ENCODE data around the gene GUCA2B. TPM values are rescaled to one million over a fixed set of nuclear protein-coding genes. Genes with fewer than 3 reads are reported as not detected.

Gene GUCA2B
- total and polyA plus RNA-seq, 4 experiments from 2014 or later = not detected

- POLR2A ChIA-PET (ENCODE audit: partially characterized antibody) = no interaction called here
Observed at GRCh38 chr1:42141978-42142377, 11.2 kb upstream of the GUCA2B start.

GRCh38 chr1:42142894-42143675, 10.1 kb upstream of the GUCA2B start:
- ChIA-PET POLR2A (ENCODE audit: partially characterized antibody) (no interaction called here), CTCF (ENCODE audit: partially characterized antibody) (interaction anchor here (1.5 to 2.4 kb wide), 2 partner anchors 17 to 31 kb away, joined by 3 to 6 read pairs; no protein-coding TSS in a partner anchor)
- Mint-ChIP-seq H3K4me3 (peak overlapping the region in 1 of 8 donors; percentile 41), H3K27ac (no peak overlapping the region), H3K36me3 (no peaks in the 10 kb centered on the region), H3K27me3 (peaks cover 11 to 14% of the 10 kb centered on the region in 2 donors), H3K4me1 (peaks cover 2 to 7% (median 3%) of the 10 kb centered on the region in 4 donors), H3K9me3 (no peaks in the 10 kb centered on the region)
- Histone ChIP-seq H3K9me3 (ENCODE audit: control insufficient read depth in 1 of 2, low read length in 2 of 2) (no peaks in the 10 kb centered on the region), H3K36me3 (ENCODE audit: insufficient read depth, low read length) (no peaks in the 10 kb centered on the region), H3K27ac (ENCODE audit: low read depth, low read length) (no peak overlapping the region), H3K4me3 (ENCODE audit: low read length in 2 of 2) (no peak overlapping the region), H3K4me1 (ENCODE audit: insufficient read depth, low read length) (no peaks in the 10 kb centered on the region), H3K27me3 (ENCODE audit: insufficient read depth, low read length) (peaks cover 7% of the 10 kb centered on the region)
- intact Hi-C loops (cut with micrococcal nuclease) = loop anchor here (10.0 kb wide), 1 partner anchor 772 kb away; no protein-coding TSS in a partner anchor
- no peak for DNase-seq

More at GRCh38 chr1:42141978-42142377, 11.2 kb upstream of the GUCA2B start:
- no peak overlapping the region for H3K4me3 Mint-ChIP-seq
- intact Hi-C loops (cut with micrococcal nuclease) = loop anchor here (10.0 kb wide), 1 partner anchor 773 kb away; no protein-coding TSS in a partner anchor
- H3K4me1 Mint-ChIP-seq = peaks cover 2 to 7% (median 3%) of the 10 kb centered on the region in 4 donors
- Histone ChIP-seq H3K4me3 (ENCODE audit: low read length in 2 of 2) (no peak overlapping the region), H3K36me3 (ENCODE audit: insufficient read depth, low read length) (no peaks in the 10 kb centered on the region), H3K27me3 (ENCODE audit: insufficient read depth, low read length) (peaks cover 7% of the 10 kb centered on the region), H3K9me3 (ENCODE audit: control insufficient read depth in 1 of 2, low read length in 2 of 2) (no peaks in the 10 kb centered on the region), H3K27ac (ENCODE audit: low read depth, low read length) (no peak overlapping the region), H3K4me1 (ENCODE audit: insufficient read depth, low read length) (no peaks in the 10 kb centered on the region)
- H3K36me3 Mint-ChIP-seq = no peaks in the 10 kb centered on the region
- no peaks in the 10 kb centered on the region for H3K9me3 Mint-ChIP-seq
- DNase-seq = no peak
- CTCF ChIA-PET (ENCODE audit: partially characterized antibody) = interaction anchor here (2.4 kb wide), 1 partner anchor 32 kb away, joined by 6 read pairs; no protein-coding TSS in a partner anchor
- H3K27ac Mint-ChIP-seq = peak overlapping the region in 1 of 7 donors; percentile 80
- peaks cover 11 to 14% of the 10 kb centered on the region in 2 donors for H3K27me3 Mint-ChIP-seq

- Mint-ChIP-seq H3K36me3 (no peaks in the 10 kb centered on the region), H3K4me3 (no peak overlapping the region), H3K4me1 (peaks cover 2 to 7% (median 3%) of the 10 kb centered on the region in 4 donors), H3K27ac (no peak overlapping the region), H3K9me3 (no peaks in the 10 kb centered on the region), H3K27me3 (peaks cover 10 to 14% of the 10 kb centered on the region in 2 donors)
- intact Hi-C loops (cut with micrococcal nuclease) = loop anchor here (10.0 kb wide), 1 partner anchor 771 kb away; no protein-coding TSS in a partner anchor
- Histone ChIP-seq H3K9me3 (ENCODE audit: control insufficient read depth in 1 of 2, low read length in 2 of 2) (no peaks in the 10 kb centered on the region), H3K4me3 (ENCODE audit: low read length in 2 of 2) (no peak overlapping the region), H3K36me3 (ENCODE audit: insufficient read depth, low read length) (no peaks in the 10 kb centered on the region), H3K4me1 (ENCODE audit: insufficient read depth, low read length) (no peaks in the 10 kb centered on the region), H3K27me3 (ENCODE audit: insufficient read depth, low read length) (peaks cover 7% of the 10 kb centered on the region), H3K27ac (ENCODE audit: low read depth, low read length) (no peak overlapping the region)
- ChIA-PET POLR2A (ENCODE audit: partially characterized antibody) (no interaction called here), CTCF (ENCODE audit: partially characterized antibody) (interaction anchor here (1.0 to 1.5 kb wide), 2 partner anchors 18 to 30 kb away, joined by 3 read pairs; no protein-coding TSS in a partner anchor)
- no peak for DNase-seq
Observed at GRCh38 chr1:42143896-42144710, 9.1 kb upstream of the GUCA2B start.

GRCh38 chr1:42144711-42145388, 8.4 kb upstream of the GUCA2B start:
- ChIA-PET POLR2A (ENCODE audit: partially characterized antibody) (no interaction called here), CTCF (ENCODE audit: partially characterized antibody) (interaction anchor here (1.0 kb wide), 1 partner anchor 29 kb away, joined by 3 read pairs; no protein-coding TSS in a partner anchor)
- Mint-ChIP-seq H3K9me3 (no peaks in the 10 kb centered on the region), H3K36me3 (no peaks in the 10 kb centered on the region), H3K4me1 (peaks cover 2 to 7% (median 3%) of the 10 kb centered on the region in 4 donors), H3K27me3 (peaks cover 8 to 14% of the 10 kb centered on the region in 2 donors), H3K27ac (no peak overlapping the region), H3K4me3 (no peak overlapping the region)
- H3K27ac ChIP-seq (ENCODE audit: low read depth, low read length) = no peak overlapping the region
- H3K9me3 ChIP-seq (ENCODE audit: control insufficient read depth in 1 of 2, low read length in 2 of 2) = no peaks in the 10 kb centered on the region
- H3K27me3 ChIP-seq (ENCODE audit: insufficient read depth, low read length) = peaks cover 3% of the 10 kb centered on the region
- no peak for DNase-seq
- H3K4me3 ChIP-seq (ENCODE audit: low read length in 2 of 2) = no peak overlapping the region
- H3K4me1 ChIP-seq (ENCODE audit: insufficient read depth, low read length) = no peaks in the 10 kb centered on the region
- H3K36me3 ChIP-seq (ENCODE audit: insufficient read depth, low read length) = no peaks in the 10 kb centered on the region
- intact Hi-C loops (cut with micrococcal nuclease) = loop anchor here (10.0 kb wide), 1 partner anchor 770 kb away; no protein-coding TSS in a partner anchor

- H3K4me3 Mint-ChIP-seq = no peak overlapping the region
- ChIA-PET CTCF (ENCODE audit: partially characterized antibody) (no interaction called here), POLR2A (ENCODE audit: partially characterized antibody) (no interaction called here)
- H3K36me3 Mint-ChIP-seq = no peaks in the 10 kb centered on the region
- H3K27ac Mint-ChIP-seq = no peak overlapping the region
- H3K27ac ChIP-seq (ENCODE audit: low read depth, low read length) = no peak overlapping the region
- H3K27me3 Mint-ChIP-seq = peaks cover 10 to 19% of the 10 kb centered on the region in 2 donors
- no peaks in the 10 kb centered on the region for H3K4me1 ChIP-seq (ENCODE audit: insufficient read depth, low read length)
- peaks cover 2 to 7% (median 3%) of the 10 kb centered on the region in 4 donors for H3K4me1 Mint-ChIP-seq
- H3K9me3 ChIP-seq (ENCODE audit: control insufficient read depth in 1 of 2, low read length in 2 of 2) = no peaks in the 10 kb centered on the region
- no peak overlapping the region for H3K4me3 ChIP-seq (ENCODE audit: low read length in 2 of 2)
- H3K27me3 ChIP-seq (ENCODE audit: insufficient read depth, low read length) = no peaks in the 10 kb centered on the region
- intact Hi-C loops (cut with micrococcal nuclease) = loop anchor here (10.0 kb wide), 1 partner anchor 769 kb away; no protein-coding TSS in a partner anchor
- H3K9me3 Mint-ChIP-seq = no peaks in the 10 kb centered on the region
- DNase-seq = no peak
- H3K36me3 ChIP-seq (ENCODE audit: insufficient read depth, low read length) = no peaks in the 10 kb centered on the region
Observed at GRCh38 chr1:42145389-42145716, 7.9 kb upstream of the GUCA2B start.

- intact Hi-C loops (cut with micrococcal nuclease) = loop anchor here (10.0 kb wide), 1 partner anchor 769 kb away; no protein-coding TSS in a partner anchor
Observed at GRCh38 chr1:42145764-42146625, 7.2 kb upstream of the GUCA2B start.

More at GRCh38 chr1:42145764-42146625, 7.2 kb upstream of the GUCA2B start:
- no peak overlapping the region for H3K27ac Mint-ChIP-seq
- ChIA-PET CTCF (ENCODE audit: partially characterized antibody) (interaction anchor here (1.8 kb wide), 1 partner anchor 28 kb away, joined by 9 read pairs; no protein-coding TSS in a partner anchor), POLR2A (ENCODE audit: partially characterized antibody) (no interaction called here)
- Histone ChIP-seq H3K36me3 (ENCODE audit: insufficient read depth, low read length) (no peaks in the 10 kb centered on the region), H3K9me3 (ENCODE audit: control insufficient read depth in 1 of 2, low read length in 2 of 2) (no peaks in the 10 kb centered on the region), H3K4me3 (ENCODE audit: low read length in 2 of 2) (no peak overlapping the region), H3K4me1 (ENCODE audit: insufficient read depth, low read length) (no peaks in the 10 kb centered on the region), H3K27ac (ENCODE audit: low read depth, low read length) (no peak overlapping the region), H3K27me3 (ENCODE audit: insufficient read depth, low read length) (no peaks in the 10 kb centered on the region)
- no peak for DNase-seq
- no peak overlapping the region for H3K4me3 Mint-ChIP-seq
- no peaks in the 10 kb centered on the region for H3K36me3 Mint-ChIP-seq
- H3K27me3 Mint-ChIP-seq = peaks cover 10 to 18% of the 10 kb centered on the region in 2 donors
- peaks cover 2 to 7% (median 3%) of the 10 kb centered on the region in 4 donors for H3K4me1 Mint-ChIP-seq
- no peaks in the 10 kb centered on the region for H3K9me3 Mint-ChIP-seq
